NCI-H748 treated with DMSO at 0.1 percent for 48 hours (cell line): ENCODE measurements around the gene DLX2.
A peak's percentile ranks its signal among the peaks of the same experiment; 100 is the strongest.
"Not testable (repeated sequence)": the region's sequence is repeated elsewhere in the genome, so short reads cannot be mapped to it uniquely, and the experiment has no call there.

Source experiments
- DNase-seq: peaks from one replicate; lab custom pipeline; 2025; lab: John Stamatoyannopoulos, UW

Gene DLX2

GRCh38 chr2:172102391-172103359, at the start of gene DLX2:
Gene DLX2, minus strand, starts transcription at chr2:172102900. Its CDS starts 362 bp downstream, at chr2:172102538.
- peak; percentile 97 for DNase-seq

- no peak for DNase-seq
These were observed 45.4 kb upstream of the DLX2 start for GRCh38 chr2:172147944-172148650.

GRCh38 chr2:172143817-172144216, 41.1 kb upstream of the DLX2 start:
- no peak for DNase-seq

- not testable (repeated sequence) for DNase-seq
These were observed 36.0 kb upstream of the DLX2 start for GRCh38 chr2:172138727-172139126.

GRCh38 chr2:172137943-172138342, 35.2 kb upstream of the DLX2 start:
- DNase-seq = no peak

- no peak for DNase-seq
These were observed 34.4 kb upstream of the DLX2 start for GRCh38 chr2:172137109-172137508.

GRCh38 chr2:172135446-172135845, 32.7 kb upstream of the DLX2 start:
- no peak for DNase-seq

GRCh38 chr2:172134270-172134669, 31.6 kb upstream of the DLX2 start:
- no peak for DNase-seq

GRCh38 chr2:172131713-172132555, 29.2 kb upstream of the DLX2 start:
- no peak for DNase-seq

- no peak for DNase-seq
These were observed 26.7 kb upstream of the DLX2 start for GRCh38 chr2:172129404-172129803.

- no peak for DNase-seq
These were observed 25.8 kb upstream of the DLX2 start for GRCh38 chr2:172128484-172128883.

- no peak for DNase-seq
These were observed 17.4 kb upstream of the DLX2 start for GRCh38 chr2:172120118-172120517.

- no peak for DNase-seq
These were observed 16.4 kb upstream of the DLX2 start for GRCh38 chr2:172119089-172119488.

- no peak for DNase-seq
These were observed 13.4 kb upstream of the DLX2 start for GRCh38 chr2:172116107-172116506.

GRCh38 chr2:172114579-172114978, 11.9 kb upstream of the DLX2 start:
- no peak for DNase-seq

GRCh38 chr2:172114176-172114575, 11.5 kb upstream of the DLX2 start:
- DNase-seq = not testable (repeated sequence)

GRCh38 chr2:172113617-172114016, 10.9 kb upstream of the DLX2 start:
- peak; percentile 14 for DNase-seq

- no peak for DNase-seq
These were observed 7.5 kb upstream of the DLX2 start for GRCh38 chr2:172109988-172110811.

- DNase-seq = no peak
These were observed 6.7 kb upstream of the DLX2 start for GRCh38 chr2:172109256-172109987.

GRCh38 chr2:172108587-172108930, 5.9 kb upstream of the DLX2 start:
- no peak for DNase-seq
